ENCODE results near the gene ADARB2.

Gene ADARB2

GRCh38 chr10:1200866-1201807, 536.2 kb downstream of the ADARB2 start:
- Histone ChIP-seq H2BK120ac (ENCODE audit: low read depth, low read length) (no peak overlapping the region), H3K18ac (ENCODE audit: low read length) (peak overlapping the region; percentile 65), H3K4me1 (ENCODE audit: control insufficient read depth in 2 of 2, insufficient read depth in 1 of 2, low read depth in 1 of 2, low read length in 2 of 2) (peaks cover 0 to 10% of the 10 kb centered on the region in 2 donors), H3K27me3 (ENCODE audit: control insufficient read depth in 3 of 3, insufficient read depth in 3 of 3, low read depth in 1 of 3, low read length in 3 of 3) (peaks cover 0 to 26% (median 0%) of the 10 kb centered on the region in 3 experiments), H3K4me2 (ENCODE audit: insufficient read depth, low read length, poor library complexity, severe bottlenecking) (no peak overlapping the region), H3K4me3 (ENCODE audit: low read length in 2 of 2) (no peak overlapping the region), H3K9ac (ENCODE audit: low read depth, low read length, poor library complexity) (no peak overlapping the region), H2BK15ac (ENCODE audit: low read length) (no peak overlapping the region), H2AK5ac (ENCODE audit: low read depth, low read length) (no peak overlapping the region), H3K14ac (ENCODE audit: low read length) (no peak overlapping the region), H4K8ac (ENCODE audit: low read depth, low read length) (no peak overlapping the region), H2BK5ac (ENCODE audit: low read length) (no peak overlapping the region), H2AFZ (ENCODE audit: low read length) (no peak overlapping the region), H4K91ac (ENCODE audit: low read depth, low read length, poor library complexity) (no peak overlapping the region), H3K27ac (replicated peaks; ENCODE audit: low read length) (no peak overlapping the region), H2BK12ac (ENCODE audit: low read length) (peak overlapping the region; percentile 47), H3K9me3 (replicated peaks in 1 of 2; ENCODE audit: control insufficient read depth in 2 of 2, insufficient read depth in 1 of 2, low read depth in 1 of 2, low read length in 2 of 2) (no peaks in the 10 kb centered on the region), H3K4ac (ENCODE audit: low read length) (no peak overlapping the region), H3K36me3 (replicated peaks in 1 of 2; ENCODE audit: control insufficient read depth in 2 of 2, insufficient read depth in 2 of 2, low read length in 2 of 2) (no peaks in the 10 kb centered on the region), H3K79me1 (ENCODE audit: low read depth, low read length) (no peaks in the 10 kb centered on the region), H3K23ac (ENCODE audit: low read depth, low read length, poor library complexity) (peak overlapping the region; percentile 93)
- no CpG with 5 or more reads among the region's 27 CpGs for WGBS, 2 donors (ENCODE audit: extremely low coverage in 2 of 2, insufficient read length in 2 of 2, insufficient replicate concordance in 1 of 2)
- DNase-seq (ENCODE audit: low spot score): no peak

GRCh38 chr10:1199897-1200721, 537.2 kb downstream of the ADARB2 start:
- WGBS, 2 donors (ENCODE audit: extremely low coverage in 2 of 2, insufficient read length in 2 of 2, insufficient replicate concordance in 1 of 2): no CpG with 5 or more reads among the region's 24 CpGs

GRCh38 chr10:1199345-1199673, 538.0 kb downstream of the ADARB2 start:
- Histone ChIP-seq H2BK15ac (ENCODE audit: low read length) (peak overlapping the region; percentile 12), H2BK12ac (ENCODE audit: low read length) (no peak overlapping the region), H3K79me1 (ENCODE audit: low read depth, low read length) (no peaks in the 10 kb centered on the region), H3K27me3 (ENCODE audit: control insufficient read depth in 3 of 3, insufficient read depth in 3 of 3, low read depth in 1 of 3, low read length in 3 of 3) (peaks cover 0 to 32% (median 0%) of the 10 kb centered on the region in 3 experiments), H3K18ac (ENCODE audit: low read length) (peak overlapping the region; percentile 92), H3K9me3 (replicated peaks in 1 of 2; ENCODE audit: control insufficient read depth in 2 of 2, insufficient read depth in 1 of 2, low read depth in 1 of 2, low read length in 2 of 2) (no peaks in the 10 kb centered on the region), H3K14ac (ENCODE audit: low read length) (no peak overlapping the region), H2AFZ (ENCODE audit: low read length) (no peak overlapping the region), H3K4me2 (ENCODE audit: insufficient read depth, low read length, poor library complexity, severe bottlenecking) (no peak overlapping the region), H3K27ac (replicated peaks; ENCODE audit: low read length) (no peak overlapping the region), H3K23ac (ENCODE audit: low read depth, low read length, poor library complexity) (no peak overlapping the region), H3K9ac (ENCODE audit: low read depth, low read length, poor library complexity) (no peak overlapping the region), H3K36me3 (replicated peaks in 1 of 2; ENCODE audit: control insufficient read depth in 2 of 2, insufficient read depth in 2 of 2, low read length in 2 of 2) (no peaks in the 10 kb centered on the region), H3K4ac (ENCODE audit: low read length) (no peak overlapping the region), H2BK120ac (ENCODE audit: low read depth, low read length) (peak overlapping the region; percentile 61), H2AK5ac (ENCODE audit: low read depth, low read length) (peak overlapping the region; percentile 32), H2BK5ac (ENCODE audit: low read length) (no peak overlapping the region), H4K8ac (ENCODE audit: low read depth, low read length) (no peak overlapping the region), H3K4me1 (ENCODE audit: control insufficient read depth in 2 of 2, insufficient read depth in 1 of 2, low read depth in 1 of 2, low read length in 2 of 2) (peaks cover 0 to 10% of the 10 kb centered on the region in 2 donors), H4K91ac (ENCODE audit: low read depth, low read length, poor library complexity) (no peak overlapping the region), H3K4me3 (ENCODE audit: low read length in 2 of 2) (no peak overlapping the region)
- no CpG with 5 or more reads among the region's 17 CpGs for WGBS, 2 donors (ENCODE audit: extremely low coverage in 2 of 2, insufficient read length in 2 of 2, insufficient replicate concordance in 1 of 2)
- no peak for DNase-seq (ENCODE audit: low spot score)

More at GRCh38 chr10:1199897-1200721, 537.2 kb downstream of the ADARB2 start:
- H3K4ac ChIP-seq (ENCODE audit: low read length): peak overlapping the region; percentile 84
- peak overlapping the region; percentile 85 for H2BK15ac ChIP-seq (ENCODE audit: low read length)
- no peak overlapping the region for H3K14ac ChIP-seq (ENCODE audit: low read length)
- H3K18ac ChIP-seq (ENCODE audit: low read length): peak overlapping the region; percentile 94
- no peak overlapping the region for H3K9ac ChIP-seq (ENCODE audit: low read depth, low read length, poor library complexity)
- H4K8ac ChIP-seq (ENCODE audit: low read depth, low read length): peak overlapping the region; percentile 43
- H3K9me3 ChIP-seq (replicated peaks in 1 of 2; ENCODE audit: control insufficient read depth in 2 of 2, insufficient read depth in 1 of 2, low read depth in 1 of 2, low read length in 2 of 2): no peaks in the 10 kb centered on the region
- H2BK5ac ChIP-seq (ENCODE audit: low read length): peak overlapping the region; percentile 53
- no peaks in the 10 kb centered on the region for H3K36me3 ChIP-seq (replicated peaks in 1 of 2; ENCODE audit: control insufficient read depth in 2 of 2, insufficient read depth in 2 of 2, low read length in 2 of 2)
- H2AFZ ChIP-seq (ENCODE audit: low read length): no peak overlapping the region
- H3K4me3 ChIP-seq (ENCODE audit: low read length in 2 of 2): no peak overlapping the region
- peaks cover 0 to 10% of the 10 kb centered on the region in 2 donors for H3K4me1 ChIP-seq (ENCODE audit: control insufficient read depth in 2 of 2, insufficient read depth in 1 of 2, low read depth in 1 of 2, low read length in 2 of 2)
- H3K4me2 ChIP-seq (ENCODE audit: insufficient read depth, low read length, poor library complexity, severe bottlenecking): no peak overlapping the region
- no peak for DNase-seq (ENCODE audit: low spot score)
- H2BK120ac ChIP-seq (ENCODE audit: low read depth, low read length): no peak overlapping the region
- H2BK12ac ChIP-seq (ENCODE audit: low read length): peak overlapping the region; percentile 41
- H3K23ac ChIP-seq (ENCODE audit: low read depth, low read length, poor library complexity): no peak overlapping the region
- no peak overlapping the region for H3K27ac ChIP-seq (replicated peaks; ENCODE audit: low read length)
- H2AK5ac ChIP-seq (ENCODE audit: low read depth, low read length): peak overlapping the region; percentile 92
- H3K79me1 ChIP-seq (ENCODE audit: low read depth, low read length): no peaks in the 10 kb centered on the region
- no peak overlapping the region for H4K91ac ChIP-seq (ENCODE audit: low read depth, low read length, poor library complexity)
- peaks cover 0 to 27% (median 0%) of the 10 kb centered on the region in 3 experiments for H3K27me3 ChIP-seq (ENCODE audit: control insufficient read depth in 3 of 3, insufficient read depth in 3 of 3, low read depth in 1 of 3, low read length in 3 of 3)
